Measurements from ENCODE around the gene CEMIP.

CEMIP gene

GRCh38 chr15:80979538-80980200 lies 200.5 kb downstream of the CEMIP start:
- DNase-seq (ENCODE audit: low read depth), result no peak

- no peak for DNase-seq (ENCODE audit: low read depth)
These were observed 203.0 kb downstream of the CEMIP start for GRCh38 chr15:80982205-80982604.

DNA sequence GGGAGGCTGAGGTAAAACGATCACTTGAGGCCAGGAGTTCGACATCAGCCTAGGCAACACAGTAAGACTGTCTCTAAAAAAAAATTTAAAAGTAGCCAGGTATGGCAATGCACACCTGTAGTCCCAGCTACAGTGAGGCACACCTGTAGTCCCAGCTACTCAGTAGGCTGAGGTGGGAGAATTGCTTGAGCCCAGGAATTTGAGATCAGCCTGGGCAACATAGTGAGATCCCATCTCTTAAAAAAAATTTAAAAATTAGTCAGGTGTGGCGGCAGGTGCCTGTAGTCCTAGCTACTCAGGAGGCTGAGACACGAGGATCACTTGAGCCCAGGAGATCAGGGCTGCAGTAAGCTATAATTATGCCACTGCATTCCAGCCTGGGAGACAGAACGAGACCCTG lies 203.7 kb downstream of the CEMIP start:
- no peak for DNase-seq (ENCODE audit: low read depth)

- DNase-seq (ENCODE audit: low read depth), result no peak
These were observed 205.7 kb downstream of the CEMIP start for GRCh38 chr15:80984856-80985255.

GRCh38 chr15:80985981-80986380 lies 206.8 kb downstream of the CEMIP start:
- no peak for DNase-seq (ENCODE audit: low read depth)

GRCh38 chr15:80986487-80986886 lies 207.3 kb downstream of the CEMIP start:
- no peak for DNase-seq (ENCODE audit: low read depth)

DNA sequence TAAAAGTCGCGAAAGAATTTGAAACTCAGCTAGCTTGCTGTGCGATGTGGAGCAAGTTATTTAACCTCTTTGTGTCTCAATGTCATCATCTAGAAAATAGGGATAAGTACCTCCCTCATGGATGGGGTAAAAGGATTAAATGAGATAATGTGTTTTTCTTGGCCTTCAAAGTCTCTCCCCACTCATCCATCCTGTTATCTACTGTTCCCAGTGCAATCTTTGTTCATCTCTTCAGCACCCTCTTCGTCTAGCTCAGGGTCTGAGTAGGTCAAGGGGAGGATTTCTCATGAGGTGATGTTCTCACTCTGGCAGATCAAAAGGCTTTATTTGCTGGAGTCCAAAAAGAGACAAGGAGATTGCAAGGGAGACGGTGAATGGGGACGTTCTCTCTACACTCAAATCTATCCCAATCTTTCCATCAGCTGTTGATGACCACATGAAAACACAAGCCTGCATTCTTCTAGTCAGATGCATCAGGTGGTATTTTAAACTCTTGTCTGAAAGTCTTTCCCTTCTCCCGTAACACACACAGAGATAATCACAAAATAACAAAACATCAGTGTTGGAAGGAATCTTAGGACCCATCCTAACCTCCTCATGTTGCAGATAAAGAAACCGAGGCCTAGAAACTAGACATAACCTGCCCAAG lies 209.1 kb downstream of the CEMIP start:
- DNase-seq (ENCODE audit: low read depth), result no peak

DNA sequence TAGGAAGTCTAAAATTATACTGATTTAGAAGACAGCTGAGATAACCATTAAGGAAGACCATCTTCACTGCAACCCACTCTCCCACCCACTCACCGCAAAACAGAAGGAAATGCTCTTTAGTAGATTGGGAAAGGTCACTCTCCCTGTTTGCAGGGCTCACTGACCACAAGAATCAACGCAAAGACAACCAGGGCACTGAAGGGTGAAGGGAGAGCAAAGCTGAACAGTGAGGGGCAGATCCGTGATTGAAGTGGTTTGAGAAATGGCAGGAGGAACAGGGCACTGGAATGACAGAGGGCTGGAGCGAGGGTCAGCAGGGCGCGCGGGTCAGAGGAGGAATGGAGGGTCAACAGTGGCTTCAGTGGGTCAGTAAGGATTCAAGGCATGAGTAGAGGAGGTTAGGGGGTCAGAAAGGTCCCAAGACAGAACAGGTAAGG lies 209.9 kb downstream of the CEMIP start:
- DNase-seq (ENCODE audit: low read depth), result no peak

GRCh38 chr15:80989518-80990478 lies 210.6 kb downstream of the CEMIP start, which contains the start of gene MESD:
TSS of gene MESD (minus strand) at chr15:80989819. CDS start at chr15:80989791, 28 bp downstream.
- DNase-seq (ENCODE audit: low read depth), result peak; percentile 97

DNA sequence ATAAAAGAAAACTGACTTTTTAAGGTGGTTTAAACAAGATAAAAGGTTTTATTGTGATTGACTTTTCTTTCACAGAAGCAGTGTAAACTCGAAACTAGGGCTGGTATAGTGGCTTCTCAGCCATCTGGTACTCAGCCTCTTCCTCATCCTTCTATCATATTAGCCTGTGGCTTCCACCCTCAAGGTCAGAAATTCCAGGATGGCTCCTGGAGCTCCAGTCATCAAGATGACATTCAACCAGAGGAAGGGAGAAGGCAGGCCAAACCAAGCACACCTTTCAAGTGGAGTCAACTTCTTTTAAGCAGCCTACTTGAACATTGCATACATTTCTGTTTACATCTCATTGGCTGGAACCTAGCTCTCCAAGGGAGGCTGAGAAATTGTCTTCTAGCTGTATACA lies 211.8 kb downstream of the CEMIP start:
- no peak for DNase-seq (ENCODE audit: low read depth)

GRCh38 chr15:80991421-80991820 lies 212.3 kb downstream of the CEMIP start:
- no peak for DNase-seq (ENCODE audit: low read depth)

DNA sequence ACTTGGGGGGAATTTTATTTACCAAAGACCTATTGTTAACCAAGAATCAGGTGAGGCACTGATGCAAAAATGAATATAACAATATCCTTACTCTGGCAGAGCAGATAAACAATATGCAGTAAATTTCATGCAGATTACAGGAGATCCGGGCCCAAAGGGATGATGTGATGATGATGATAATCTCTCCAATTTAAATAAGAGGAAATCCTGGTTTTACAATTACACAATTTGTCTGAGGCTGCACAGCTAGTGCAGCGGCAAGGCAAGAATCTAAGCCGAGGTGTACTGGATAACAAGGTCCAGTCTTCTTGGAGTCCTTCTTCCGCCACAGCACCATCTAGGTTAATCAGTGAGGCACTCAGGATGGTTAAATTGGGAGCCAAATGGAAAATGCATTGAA lies 212.8 kb downstream of the CEMIP start:
- DNase-seq (ENCODE audit: low read depth), result no peak

- no peak for DNase-seq (ENCODE audit: low read depth)
These were observed 213.3 kb downstream of the CEMIP start for GRCh38 chr15:80992441-80992840.

DNA sequence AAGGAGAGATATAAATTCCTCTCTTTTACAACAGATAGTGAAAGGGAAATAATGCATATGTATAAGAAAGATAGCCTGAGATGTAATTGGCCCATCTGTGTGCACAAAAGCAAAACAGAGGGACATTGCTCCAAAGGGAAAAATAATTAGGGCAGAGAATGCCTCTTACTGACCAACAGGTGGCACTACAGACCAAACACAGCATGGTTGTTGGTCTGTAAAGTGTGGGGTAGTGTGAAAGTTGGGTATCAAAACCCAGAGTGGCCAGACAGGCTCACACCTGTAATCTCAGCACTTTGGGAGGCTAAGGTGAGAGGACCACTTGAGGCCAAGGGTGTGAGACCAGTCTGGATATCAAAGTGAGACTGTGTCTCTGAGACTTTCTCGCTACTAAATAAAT lies 217.1 kb downstream of the CEMIP start:
- no peak for DNase-seq (ENCODE audit: low read depth)

GRCh38 chr15:80997692-80998091 lies 218.5 kb downstream of the CEMIP start:
- no peak for DNase-seq (ENCODE audit: low read depth)

- DNase-seq (ENCODE audit: low read depth), result no peak
These were observed 219.1 kb downstream of the CEMIP start for GRCh38 chr15:80998251-80998650.

GRCh38 chr15:80999623-81000036 lies 220.5 kb downstream of the CEMIP start:
- peak; percentile 16 for DNase-seq (ENCODE audit: low read depth)

GRCh38 chr15:81000144-81000623 lies 221.0 kb downstream of the CEMIP start:
- no peak for DNase-seq (ENCODE audit: low read depth)

GRCh38 chr15:81000624-81001151 lies 221.5 kb downstream of the CEMIP start, which contains the start of gene TLNRD1:
TSS of gene TLNRD1 (plus strand) at chr15:81000923. CDS start at chr15:81002272, 1,349 bp downstream.
- peak; percentile 68 for DNase-seq (ENCODE audit: low read depth)
